LHCN-M2 (cell line): Measurements from ENCODE around the gene TPM2. TPM values are rescaled to one million over a fixed set of nuclear protein-coding genes. Genes with fewer than 3 reads are reported as not detected.
A peak's percentile ranks its signal among the peaks of the same experiment; 100 is the strongest.

Experiments used
- DNase-seq: peaks from one replicate; pipeline ENCODE4 v3.0.0-alpha.2; 2012; ENCODE audit warnings: low read depth
- total RNA-seq: library from RNA; depleted of rRNA; stranded (reverse); fragments of >200 nt; gene quantifications from 2 replicates; pipeline ENCODE4 v1.2.3, GENCODE V29; 2014

The TPM2 gene
- total RNA-seq, 1 experiment from 2014 or later, result 1,115 TPM

DNA sequence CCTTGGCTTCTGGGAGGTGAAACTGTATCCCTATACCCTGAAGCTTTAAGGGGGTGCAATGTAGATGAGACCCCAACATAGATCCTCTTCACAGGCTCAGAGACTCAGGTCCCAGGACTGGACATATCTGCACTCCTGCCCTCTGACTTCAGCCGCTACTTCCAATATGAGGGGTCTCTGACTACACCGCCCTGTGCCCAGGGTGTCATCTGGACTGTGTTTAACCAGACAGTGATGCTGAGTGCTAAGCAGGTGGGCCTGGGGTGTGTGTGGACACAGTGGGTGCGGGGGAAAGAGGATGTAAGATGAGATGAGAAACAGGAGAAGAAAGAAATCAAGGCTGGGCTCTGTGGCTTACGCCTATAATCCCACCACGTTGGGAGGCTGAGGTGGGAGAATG, 10.6 kb downstream of the TPM2 start:
- DNase-seq, result no peak

DNA sequence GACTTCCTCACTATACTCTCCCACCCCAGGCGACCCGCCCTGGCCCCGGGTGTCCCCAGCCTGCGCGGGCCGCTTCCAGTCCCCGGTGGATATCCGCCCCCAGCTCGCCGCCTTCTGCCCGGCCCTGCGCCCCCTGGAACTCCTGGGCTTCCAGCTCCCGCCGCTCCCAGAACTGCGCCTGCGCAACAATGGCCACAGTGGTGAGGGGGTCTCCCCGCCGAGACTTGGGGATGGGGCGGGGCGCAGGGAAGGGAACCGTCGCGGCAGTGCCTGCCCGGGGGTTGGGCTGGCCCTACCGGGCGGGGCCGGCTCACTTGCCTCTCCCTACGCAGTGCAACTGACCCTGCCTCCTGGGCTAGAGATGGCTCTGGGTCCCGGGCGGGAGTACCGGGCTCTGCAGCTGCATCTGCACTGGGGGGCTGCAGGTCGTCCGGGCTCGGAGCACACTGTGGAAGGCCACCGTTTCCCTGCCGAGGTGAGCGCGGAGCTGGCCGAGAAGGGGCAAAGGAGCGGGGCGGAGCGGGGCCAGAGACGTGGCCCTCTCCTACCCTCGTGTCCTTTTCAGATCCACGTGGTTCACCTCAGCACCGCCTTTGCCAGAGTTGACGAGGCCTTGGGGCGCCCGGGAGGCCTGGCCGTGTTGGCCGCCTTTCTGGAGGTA, 13.9 kb downstream of the TPM2 start:
- no peak for DNase-seq

DNA sequence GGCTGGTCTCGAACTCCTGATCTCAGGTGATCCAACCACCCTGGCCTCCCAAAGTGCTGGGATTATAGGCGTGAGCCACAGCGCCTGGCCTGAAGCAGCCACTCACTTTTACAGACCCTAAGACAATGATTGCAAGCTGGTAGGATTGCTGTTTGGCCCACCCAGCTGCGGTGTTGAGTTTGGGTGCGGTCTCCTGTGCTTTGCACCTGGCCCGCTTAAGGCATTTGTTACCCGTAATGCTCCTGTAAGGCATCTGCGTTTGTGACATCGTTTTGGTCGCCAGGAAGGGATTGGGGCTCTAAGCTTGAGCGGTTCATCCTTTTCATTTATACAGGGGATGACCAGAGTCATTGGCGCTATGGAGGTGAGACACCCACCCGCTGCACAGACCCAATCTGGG, 14.5 kb downstream of the TPM2 start:
- no peak for DNase-seq

DNA sequence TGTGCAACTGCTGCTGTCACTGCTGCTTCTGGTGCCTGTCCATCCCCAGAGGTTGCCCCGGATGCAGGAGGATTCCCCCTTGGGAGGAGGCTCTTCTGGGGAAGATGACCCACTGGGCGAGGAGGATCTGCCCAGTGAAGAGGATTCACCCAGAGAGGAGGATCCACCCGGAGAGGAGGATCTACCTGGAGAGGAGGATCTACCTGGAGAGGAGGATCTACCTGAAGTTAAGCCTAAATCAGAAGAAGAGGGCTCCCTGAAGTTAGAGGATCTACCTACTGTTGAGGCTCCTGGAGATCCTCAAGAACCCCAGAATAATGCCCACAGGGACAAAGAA, 15.7 kb downstream of the TPM2 start:
- DNase-seq, result no peak

DNA sequence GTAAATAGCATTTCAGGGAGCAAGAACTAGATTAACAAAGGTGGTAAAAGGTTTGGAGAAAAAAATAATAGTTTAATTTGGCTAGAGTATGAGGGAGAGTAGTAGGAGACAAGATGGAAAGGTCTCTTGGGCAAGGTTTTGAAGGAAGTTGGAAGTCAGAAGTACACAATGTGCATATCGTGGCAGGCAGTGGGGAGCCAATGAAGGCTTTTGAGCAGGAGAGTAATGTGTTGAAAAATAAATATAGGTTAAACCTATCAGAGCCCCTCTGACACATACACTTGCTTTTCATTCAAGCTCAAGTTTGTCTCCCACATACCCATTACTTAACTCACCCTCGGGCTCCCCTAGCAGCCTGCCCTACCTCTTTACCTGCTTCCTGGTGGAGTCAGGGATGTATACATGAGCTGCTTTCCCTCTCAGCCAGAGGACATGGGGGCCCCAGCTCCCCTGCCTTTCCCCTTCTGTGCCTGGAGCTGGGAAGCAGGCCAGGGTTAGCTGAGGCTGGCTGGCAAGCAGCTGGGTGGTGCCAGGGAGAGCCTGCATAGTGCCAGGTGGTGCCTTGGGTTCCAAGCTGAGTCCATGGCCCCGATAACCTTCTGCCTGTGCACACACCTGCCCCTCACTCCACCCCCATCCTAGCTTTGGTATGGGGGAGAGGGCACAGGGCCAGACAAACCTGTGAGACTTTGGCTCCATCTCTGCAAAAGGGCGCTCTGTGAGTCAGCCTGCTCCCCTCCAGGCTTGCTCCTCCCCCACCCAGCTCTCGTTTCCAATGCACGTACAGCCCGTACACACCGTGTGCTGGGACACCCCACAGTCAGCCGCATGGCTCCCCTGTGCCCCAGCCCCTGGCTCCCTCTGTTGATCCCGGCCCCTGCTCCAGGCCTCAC, 16.3 kb downstream of the TPM2 start, which contains the start of gene CA9:
CA9 (plus strand) TSS at position 797 of the 893 bp plus-strand sequence; CDS start at position 829, 32 bp downstream.
- DNase-seq, result no peak

DNA sequence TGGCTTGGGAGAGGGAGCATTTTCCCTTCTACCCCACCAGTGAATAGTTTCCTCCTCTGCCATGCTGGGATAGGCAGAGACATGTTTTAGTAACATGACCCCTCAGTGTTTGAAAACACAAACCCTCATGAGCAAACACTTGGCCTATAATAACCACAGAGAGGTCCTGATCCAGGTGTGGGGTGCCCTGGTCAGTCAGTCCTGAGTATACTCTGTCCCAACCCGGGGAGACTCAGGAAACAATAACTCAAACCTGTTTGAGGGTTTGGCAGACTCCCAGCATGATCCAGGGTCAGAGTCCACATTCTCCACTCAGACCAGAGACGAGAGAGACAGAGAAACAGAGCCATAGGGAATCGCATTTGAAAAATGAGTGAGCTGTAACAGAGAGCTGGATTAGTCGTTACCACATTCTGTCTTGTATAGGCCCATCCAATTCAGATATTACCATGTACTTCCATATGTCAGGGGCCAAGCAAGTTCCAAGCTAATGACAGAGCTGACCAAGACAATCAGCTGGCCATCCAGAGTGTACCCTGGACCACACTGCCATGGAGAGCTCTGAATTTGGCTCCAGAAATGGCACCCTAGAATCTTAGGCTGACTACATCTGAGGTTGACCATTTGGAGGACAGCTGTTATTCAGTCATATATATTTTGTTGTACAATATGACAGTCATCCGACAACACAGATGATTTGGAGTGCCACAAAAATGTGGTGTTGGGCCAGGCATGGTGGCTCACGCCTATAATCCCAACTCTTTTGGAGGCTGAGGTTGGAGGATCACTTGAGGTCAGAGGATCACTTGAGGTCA, 20.2 kb downstream of the TPM2 start:
- peak; percentile 91 for DNase-seq

DNA sequence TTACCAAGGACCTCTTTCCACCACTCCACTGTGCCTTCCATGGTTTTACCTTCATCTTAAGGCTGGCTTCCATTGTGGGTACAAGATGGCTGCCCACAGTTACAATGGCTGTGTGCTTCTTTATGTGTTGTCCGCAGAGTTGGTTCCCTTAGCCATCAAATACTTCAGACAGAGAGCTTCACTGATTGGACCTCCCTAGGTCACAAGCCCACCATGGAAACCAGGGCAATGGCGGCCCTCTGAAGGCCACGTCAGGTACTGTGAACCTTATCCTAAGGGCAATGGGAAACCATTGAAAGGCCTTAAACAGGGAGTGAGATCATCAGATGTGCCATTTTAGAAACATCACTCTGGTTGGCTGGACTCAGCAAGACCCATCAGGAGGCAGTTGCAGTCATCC, 21.8 kb downstream of the TPM2 start:
- no peak for DNase-seq

DNA sequence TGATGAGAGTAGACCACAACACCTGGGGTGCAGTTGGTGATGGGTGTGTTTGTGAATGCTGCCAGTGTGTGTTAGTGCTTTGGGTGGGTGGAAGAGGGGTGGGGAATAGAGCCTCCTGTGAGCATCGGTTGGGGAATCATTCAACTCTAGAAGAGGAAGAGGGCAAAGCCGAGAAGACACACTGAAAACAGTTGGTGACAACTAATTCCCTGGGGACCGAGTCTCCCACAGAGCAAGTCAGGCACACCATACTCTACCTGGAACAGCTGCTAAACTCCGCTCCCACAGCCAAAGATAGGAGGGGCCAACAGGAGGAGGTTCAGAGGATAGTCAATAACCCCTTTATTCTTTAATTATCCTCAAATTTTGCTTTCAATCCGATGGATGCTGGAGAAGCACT, 23.2 kb downstream of the TPM2 start:
- DNase-seq, result no peak

DNA sequence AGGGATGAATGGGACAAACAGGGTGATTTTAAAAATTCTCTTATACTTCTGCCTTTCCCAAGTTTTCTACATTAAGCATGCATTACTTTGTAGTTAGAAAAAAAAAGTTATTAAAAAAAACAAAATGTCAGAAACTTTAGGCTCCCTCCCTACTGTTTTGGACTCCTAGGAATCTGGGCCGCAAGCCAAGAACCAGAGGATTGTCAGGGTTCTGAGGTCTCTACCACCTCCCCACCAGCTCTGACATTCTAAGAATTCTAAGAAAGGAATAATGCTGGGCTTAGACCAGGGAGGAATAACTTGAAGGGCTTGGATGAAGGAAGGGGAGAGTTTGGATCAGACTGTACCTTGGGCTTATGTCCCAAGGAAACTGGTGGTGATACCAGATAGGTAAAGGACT, 23.7 kb downstream of the TPM2 start:
- no peak for DNase-seq

DNA sequence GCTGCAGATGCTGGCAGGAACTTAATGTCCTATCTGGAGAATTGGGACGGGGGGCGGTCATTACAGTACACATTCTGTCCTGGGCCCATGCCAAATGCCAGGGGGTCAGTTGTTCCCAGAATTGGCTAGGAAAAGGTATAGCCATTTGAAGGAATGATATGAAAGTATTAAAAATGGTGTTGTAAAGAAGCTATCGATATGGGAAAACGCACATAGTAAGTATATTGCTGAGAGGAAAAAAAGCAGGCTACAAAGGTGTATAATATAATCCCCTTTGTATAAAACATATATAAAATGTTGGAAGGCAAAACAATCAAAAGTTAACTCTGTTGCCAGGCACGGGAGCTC, 24.3 kb downstream of the TPM2 start:
- no peak for DNase-seq

DNA sequence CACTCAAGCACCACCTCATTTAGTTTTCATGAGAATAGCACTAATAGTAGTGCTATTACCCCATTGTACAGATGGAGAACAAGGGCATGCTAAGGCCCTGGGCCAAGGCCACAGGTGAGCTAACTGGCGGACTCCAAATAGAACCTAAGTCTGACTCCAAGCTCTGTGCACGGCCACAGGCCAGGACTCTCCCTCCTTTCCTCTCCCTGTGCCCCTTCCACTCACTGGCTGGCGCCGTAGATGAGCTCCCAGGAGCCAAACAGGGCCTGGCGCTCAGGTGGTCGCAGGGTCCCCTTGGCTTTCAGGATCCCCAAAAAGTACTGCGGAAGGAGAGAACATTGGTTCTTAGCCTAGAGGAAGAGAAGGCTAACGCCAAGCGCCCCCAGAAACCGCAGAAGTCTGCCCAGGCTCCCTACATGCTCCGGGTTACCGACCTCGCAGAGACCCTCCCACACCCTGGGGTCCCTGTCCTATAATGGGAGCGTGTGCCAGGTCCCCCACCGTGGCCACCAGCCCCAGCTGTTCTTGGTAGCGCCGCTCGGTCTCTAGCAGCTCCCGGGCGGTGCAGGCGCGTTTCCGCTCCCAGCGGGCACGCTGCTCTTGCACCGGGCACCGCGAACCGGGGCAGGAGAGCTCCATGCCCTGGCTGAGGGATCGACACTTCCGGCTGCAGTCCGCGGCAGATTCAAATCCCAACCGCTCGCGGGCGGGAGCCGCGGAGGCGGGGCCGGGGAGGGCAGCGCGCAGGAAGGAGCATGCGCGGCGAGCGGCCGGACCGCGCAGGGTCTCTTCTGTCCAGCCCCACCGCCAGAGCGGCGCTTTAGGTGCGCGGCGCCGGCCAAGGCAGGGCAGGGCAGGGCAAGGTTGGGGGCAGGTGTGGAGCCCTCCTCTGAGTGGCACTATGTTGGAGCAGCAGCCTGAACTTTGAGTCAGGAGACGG, 24.9 kb downstream of the TPM2 start, which contains the start of gene ARHGEF39:
ARHGEF39 (minus strand) TSS at position 665 of the 940 bp plus-strand sequence; CDS start at position 639, 26 bp downstream.
- DNase-seq, result peak; percentile 80

DNA sequence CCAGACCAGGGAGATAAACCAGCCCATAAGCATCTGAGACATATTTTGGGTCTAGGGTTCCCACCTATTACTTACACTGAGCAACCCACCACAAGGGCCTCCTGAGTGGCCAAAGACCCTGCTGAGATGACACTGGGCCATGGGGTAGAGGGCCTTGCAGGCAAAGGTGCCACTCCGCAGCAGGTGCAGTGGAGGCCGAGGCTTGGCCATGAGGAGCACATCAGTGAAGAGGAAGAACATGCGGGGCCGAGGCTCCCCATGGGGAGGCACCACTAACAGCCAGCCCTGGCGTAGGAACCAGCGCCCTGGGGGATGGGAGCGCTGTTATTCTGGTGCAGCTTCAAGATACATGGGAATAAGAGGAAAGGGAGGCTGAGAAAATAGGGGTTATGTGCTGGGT, 27.3 kb downstream of the TPM2 start:
- no peak for DNase-seq

DNA sequence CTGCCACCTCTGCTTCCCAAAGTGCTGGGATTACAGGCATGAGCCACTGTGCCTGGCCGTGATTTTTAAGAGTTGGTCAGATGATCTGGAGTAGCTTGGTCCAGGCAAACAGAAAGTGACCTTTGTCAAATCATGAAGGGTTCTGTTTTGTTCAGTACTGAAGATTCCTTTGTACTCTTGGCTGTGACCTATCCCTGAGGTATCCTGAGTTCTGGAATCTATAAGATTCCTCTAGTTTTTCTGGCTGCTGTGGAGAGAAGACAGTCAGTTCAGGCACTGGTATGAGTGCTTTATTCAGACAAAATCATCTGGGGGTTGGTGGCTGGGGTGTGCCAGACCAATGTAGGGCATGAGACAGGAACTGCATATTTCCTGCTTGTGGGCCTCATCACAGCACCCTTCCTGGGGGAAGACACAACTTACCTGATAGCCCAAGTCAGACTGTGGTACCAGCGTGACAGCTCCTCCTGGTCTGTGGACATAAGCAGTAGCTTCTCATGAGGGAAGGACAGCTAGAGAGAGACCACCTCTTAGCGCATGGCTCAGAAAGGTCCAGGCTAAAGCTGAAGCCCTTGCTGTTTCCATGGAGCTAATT, 27.9 kb downstream of the TPM2 start:
- no peak for DNase-seq

DNA sequence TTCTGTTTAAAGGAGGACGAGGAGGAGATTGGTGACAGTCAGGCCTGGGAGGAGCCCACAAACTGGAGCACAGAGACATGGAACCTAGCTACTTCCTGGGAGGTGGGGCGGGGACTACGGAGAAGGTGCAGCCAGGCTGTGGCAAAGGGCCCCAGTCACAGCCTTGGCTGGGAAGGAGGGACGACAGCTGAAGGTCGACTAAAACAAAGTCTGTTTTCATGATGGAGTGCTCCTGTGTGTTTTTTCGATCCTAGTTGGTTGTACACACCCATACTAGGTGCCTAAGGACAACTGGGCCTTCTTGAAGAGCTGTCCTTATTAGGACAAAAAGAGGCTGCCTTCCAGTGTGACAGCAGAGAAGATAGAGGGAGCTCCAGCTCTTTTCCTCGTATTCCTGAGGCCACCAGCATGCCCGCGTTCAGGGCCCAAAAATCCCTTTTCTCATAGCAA, 28.7 kb downstream of the TPM2 start:
- peak; percentile 56 for DNase-seq

DNA sequence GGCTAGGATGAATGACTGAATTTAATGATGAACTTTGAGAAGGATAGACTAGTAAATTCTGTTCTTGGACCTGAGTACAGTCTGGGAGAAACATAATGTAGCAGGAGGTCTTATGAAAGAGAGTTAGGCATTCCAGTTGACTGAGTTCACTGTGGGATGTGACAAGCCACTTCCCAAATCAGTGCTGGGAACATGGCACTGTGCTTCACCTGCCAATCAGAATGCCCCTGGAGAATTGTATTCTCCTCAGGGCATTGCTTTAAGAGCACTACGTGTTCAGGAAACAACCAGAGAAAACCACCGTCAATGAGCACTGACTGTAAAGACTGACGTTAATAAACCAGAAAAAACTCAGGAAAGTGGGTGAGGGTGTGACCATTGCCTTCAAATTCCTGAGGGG, 30.4 kb downstream of the TPM2 start:
- DNase-seq, result peak; percentile 82

DNA sequence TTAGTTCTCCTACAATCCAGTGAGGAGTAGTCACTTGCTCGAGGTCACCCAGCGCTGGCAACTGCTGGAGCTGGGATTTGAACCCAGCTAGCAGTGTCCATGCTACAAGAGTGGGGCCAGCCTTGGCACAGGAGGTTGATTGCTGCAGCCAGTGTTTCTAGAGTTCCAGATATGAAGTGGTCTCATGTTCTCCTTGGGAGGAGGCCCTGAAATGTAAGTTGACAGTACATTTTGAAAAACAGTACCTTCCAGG, 30.8 kb downstream of the TPM2 start:
- peak; percentile 67 for DNase-seq

DNA sequence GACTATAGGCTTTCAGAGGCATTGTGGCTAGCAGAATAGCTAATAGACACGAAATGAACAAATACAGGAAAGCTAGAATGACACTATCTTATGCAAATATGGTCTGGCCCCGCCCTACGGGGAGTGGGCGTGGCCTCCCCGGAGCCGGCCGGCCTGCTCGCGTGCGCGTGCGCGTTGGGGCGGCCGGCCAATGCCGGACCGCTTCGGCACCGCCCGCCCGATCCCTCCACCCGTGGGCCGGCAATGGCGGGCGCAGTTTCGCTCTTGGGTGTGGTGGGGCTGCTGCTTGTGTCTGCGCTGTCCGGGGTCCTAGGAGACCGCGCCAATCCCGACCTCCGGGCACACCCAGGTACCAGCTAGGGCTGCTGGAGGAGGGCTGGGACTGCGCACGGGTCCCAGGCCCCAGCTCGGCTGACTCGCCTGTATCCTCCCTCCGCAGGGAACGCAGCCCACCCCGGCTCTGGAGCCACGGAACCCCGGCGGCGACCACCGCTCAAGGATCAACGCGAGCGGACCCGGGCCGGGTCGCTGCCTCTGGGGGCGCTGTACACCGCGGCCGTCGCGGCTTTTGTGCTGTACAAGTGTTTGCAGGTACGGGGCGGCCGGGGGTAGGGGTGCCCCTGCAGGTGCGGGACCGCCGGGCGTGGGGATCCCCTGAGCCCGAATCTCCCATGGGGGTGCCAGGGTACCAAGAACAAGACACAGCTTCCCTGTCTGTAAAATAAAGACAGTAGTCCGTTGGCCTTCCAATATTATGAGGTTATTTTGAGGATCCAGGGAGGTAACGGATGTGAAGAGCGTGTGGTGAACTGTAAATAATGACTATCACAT, 31.4 kb downstream of the TPM2 start, which contains the start of gene CCDC107:
CCDC107 (plus strand) TSS at position 156 of the 831 bp plus-strand sequence; CDS start at position 244, 88 bp downstream.
- DNase-seq, result peak; percentile 78

DNA sequence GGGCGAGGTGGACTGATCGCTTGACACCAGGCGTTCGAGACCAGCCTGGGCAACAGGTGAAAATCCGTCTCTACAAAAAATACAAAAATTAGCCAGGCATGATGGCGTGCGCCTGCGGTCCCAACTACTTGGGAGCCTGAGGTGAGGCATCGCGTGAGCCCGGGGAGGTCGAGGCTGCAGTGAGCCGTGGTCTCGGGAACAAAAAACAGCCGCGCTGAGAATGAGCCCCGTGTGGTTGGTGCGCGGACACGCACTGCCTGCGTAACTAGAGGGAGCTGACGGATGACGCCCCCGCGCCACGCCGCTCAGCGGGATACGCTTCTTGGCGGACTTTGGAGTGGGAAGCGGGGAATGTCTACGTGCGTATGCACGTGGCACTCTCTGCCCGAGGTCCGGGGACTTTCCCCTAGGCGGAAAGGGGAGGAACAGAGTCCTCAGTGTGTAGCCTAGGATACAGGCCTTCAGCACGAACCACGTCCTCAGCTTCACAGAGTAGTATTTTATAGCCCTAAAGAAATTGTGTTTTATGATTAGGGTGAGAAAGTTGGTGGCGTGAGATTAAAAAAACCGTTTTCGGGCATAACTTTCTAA, 32.1 kb downstream of the TPM2 start, which contains the start of gene RMRP:
RMRP (minus strand) TSS at position 474 of the 591 bp plus-strand sequence.
- peak; percentile 99 for DNase-seq
